Adrenal gland (tissue), 5 donors: ENCODE data around the gene CLIP4.

Experiments used
- POLR2A ChIP-seq, 2 donors: fragments of 450-650 bp; IDR thresholded peaks; one replicate each; pipeline ENCODE4 v1.6.1; 2017; ENCODE audit warnings: antibody characterized with exemption in 2 of 2, mild to moderate bottlenecking in 2 of 2, moderate library complexity in 1 of 2
- TF ChIP-seq, protein P1 (sequence below), 6 experiments: fragments of 450-650 bp in 4 of 6; fragments of 200-600 bp in 2 of 6; sonication (generic) in 1 of 6; IDR thresholded peaks; 1 replicate in 5 of 6; 2 replicates in 1 of 6; pipeline versions ENCODE4 v1.5.1 to v1.8.0; 2016 to 2021; ENCODE audit warnings: antibody characterized with exemption in 6 of 6, mild to moderate bottlenecking in 2 of 6, moderate library complexity in 1 of 6
- donor health status: DM: no; HTN: no; CAD: no.

- TF ChIP-seq POLR2A (IDR thresholded peaks at IDR 0.05) = no peak
- TF ChIP-seq, protein P1, sequence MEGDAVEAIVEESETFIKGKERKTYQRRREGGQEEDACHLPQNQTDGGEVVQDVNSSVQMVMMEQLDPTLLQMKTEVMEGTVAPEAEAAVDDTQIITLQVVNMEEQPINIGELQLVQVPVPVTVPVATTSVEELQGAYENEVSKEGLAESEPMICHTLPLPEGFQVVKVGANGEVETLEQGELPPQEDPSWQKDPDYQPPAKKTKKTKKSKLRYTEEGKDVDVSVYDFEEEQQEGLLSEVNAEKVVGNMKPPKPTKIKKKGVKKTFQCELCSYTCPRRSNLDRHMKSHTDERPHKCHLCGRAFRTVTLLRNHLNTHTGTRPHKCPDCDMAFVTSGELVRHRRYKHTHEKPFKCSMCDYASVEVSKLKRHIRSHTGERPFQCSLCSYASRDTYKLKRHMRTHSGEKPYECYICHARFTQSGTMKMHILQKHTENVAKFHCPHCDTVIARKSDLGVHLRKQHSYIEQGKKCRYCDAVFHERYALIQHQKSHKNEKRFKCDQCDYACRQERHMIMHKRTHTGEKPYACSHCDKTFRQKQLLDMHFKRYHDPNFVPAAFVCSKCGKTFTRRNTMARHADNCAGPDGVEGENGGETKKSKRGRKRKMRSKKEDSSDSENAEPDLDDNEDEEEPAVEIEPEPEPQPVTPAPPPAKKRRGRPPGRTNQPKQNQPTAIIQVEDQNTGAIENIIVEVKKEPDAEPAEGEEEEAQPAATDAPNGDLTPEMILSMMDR (IDR thresholded peaks at IDR 0.05) = no peak
Observed at GRCh38 chr2:29117636-29118303, 2.6 kb downstream of the CLIP4 start.
